ENCODE results near the gene PLCB3.

Gene PLCB3

GRCh38 chr11:64254326-64254725 lies 3.0 kb downstream of the PLCB3 start:
- no peak for FAIRE-seq

GRCh38 chr11:64255135-64256128 lies 4.1 kb downstream of the PLCB3 start:
- FAIRE-seq = no peak
- TF ChIP-seq POLR2A (IDR thresholded peaks at IDR 0.05; ENCODE audit: low read depth, low read length) = no peak
- no peak for DNase-seq (ENCODE audit: insufficient read length)

More at GRCh38 chr11:64254326-64254725, 3.0 kb downstream of the PLCB3 start:
- no peak for DNase-seq (ENCODE audit: insufficient read length)
- TF ChIP-seq POLR2A (IDR thresholded peaks at IDR 0.05; ENCODE audit: low read depth, low read length) (no peak), TAF1 (IDR thresholded peaks at IDR 0.05; ENCODE audit: borderline replicate concordance, low read depth, low read length) (no peak), POLR2AphosphoS5 (IDR thresholded peaks at IDR 0.05; ENCODE audit: low read depth, low read length) (no peak)

DNA sequence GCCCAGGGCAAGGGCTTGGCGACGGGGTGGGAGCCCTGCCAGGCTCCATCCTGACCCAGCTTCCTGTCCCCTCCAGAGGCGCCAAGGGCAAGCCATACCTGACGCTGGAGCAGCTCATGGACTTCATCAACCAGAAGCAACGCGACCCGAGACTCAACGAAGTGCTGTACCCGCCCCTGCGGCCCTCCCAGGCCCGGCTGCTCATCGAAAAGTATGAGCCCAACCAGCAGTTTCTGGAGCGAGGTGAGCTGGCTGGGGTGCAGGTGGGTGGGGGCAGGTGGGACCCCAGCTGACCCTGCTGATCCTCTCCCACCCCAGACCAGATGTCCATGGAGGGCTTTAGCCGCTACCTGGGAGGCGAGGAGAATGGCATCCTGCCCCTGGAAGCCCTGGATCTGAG lies 5.0 kb downstream of the PLCB3 start:
- no peak for DNase-seq (ENCODE audit: insufficient read length)
- TF ChIP-seq POLR2AphosphoS5 (IDR thresholded peaks at IDR 0.05; ENCODE audit: low read depth, low read length) = no peak
- no peak for TF ChIP-seq POLR2A (IDR thresholded peaks at IDR 0.05; ENCODE audit: low read depth, low read length)
- TF ChIP-seq TAF1 (IDR thresholded peaks at IDR 0.05; ENCODE audit: borderline replicate concordance, low read depth, low read length) = no peak
- FAIRE-seq = no peak

DNA sequence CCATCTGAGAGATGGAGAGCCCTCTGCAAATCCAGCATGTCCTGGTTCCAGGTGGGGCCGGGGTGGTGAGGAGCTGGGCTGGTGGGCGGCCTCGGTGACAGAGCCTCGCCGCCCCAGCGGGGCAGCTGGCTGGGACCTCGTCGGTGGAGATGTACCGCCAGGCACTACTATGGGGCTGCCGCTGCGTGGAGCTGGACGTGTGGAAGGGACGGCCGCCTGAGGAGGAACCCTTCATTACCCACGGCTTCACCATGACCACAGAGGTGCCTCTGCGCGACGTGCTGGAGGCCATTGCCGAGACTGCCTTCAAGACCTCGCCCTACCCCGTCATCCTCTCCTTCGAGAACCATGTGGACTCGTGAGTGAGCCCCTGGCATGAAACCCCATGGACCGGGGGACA lies 7.0 kb downstream of the PLCB3 start:
- DNase-seq (ENCODE audit: insufficient read length) (no peak), FAIRE-seq (no peak)
- TF ChIP-seq POLR2AphosphoS5 (IDR thresholded peaks at IDR 0.05; ENCODE audit: low read depth, low read length) (no peak), TAF1 (IDR thresholded peaks at IDR 0.05; ENCODE audit: borderline replicate concordance, low read depth, low read length) (no peak), POLR2A (IDR thresholded peaks at IDR 0.05; ENCODE audit: low read depth, low read length) (no peak)

GRCh38 chr11:64258946-64259532 lies 7.7 kb downstream of the PLCB3 start:
- DNase-seq (ENCODE audit: insufficient read length) = no peak
- TF ChIP-seq POLR2A (IDR thresholded peaks at IDR 0.05; ENCODE audit: low read depth, low read length) (no peak), POLR2AphosphoS5 (IDR thresholded peaks at IDR 0.05; ENCODE audit: low read depth, low read length) (no peak), TAF1 (IDR thresholded peaks at IDR 0.05; ENCODE audit: borderline replicate concordance, low read depth, low read length) (no peak)
- no peak for FAIRE-seq

DNA sequence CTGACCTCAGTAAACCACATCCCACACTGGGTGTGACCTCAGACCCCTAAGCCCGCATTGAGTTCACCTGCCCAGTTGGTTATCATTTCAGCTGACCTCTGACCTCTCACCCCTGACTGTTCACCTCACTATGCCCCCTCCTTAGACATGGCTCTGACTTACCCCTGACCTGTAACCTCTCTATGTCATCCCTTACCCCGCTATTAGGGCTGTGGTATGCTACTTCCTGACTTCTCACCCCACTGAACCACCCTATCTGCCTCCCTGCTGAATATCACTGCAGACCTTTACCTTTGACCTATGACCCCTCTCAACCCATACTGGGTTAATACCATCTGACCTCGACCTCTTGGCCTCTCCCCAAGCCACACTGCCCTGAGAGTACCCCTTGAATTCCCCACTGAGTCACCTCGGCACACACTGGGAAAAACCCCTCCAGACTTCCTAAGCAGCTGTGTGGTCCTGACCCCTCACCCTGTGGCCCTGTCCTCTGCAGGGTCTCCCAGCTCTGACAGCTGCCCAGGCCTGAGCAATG lies 8.3 kb downstream of the PLCB3 start:
- TF ChIP-seq POLR2AphosphoS5 (IDR thresholded peaks at IDR 0.05; ENCODE audit: low read depth, low read length) (no peak), POLR2A (IDR thresholded peaks at IDR 0.05; ENCODE audit: low read depth, low read length) (no peak), TAF1 (IDR thresholded peaks at IDR 0.05; ENCODE audit: borderline replicate concordance, low read depth, low read length) (no peak)
- no peak for DNase-seq (ENCODE audit: insufficient read length)
- FAIRE-seq = peak; percentile 90

GRCh38 chr11:64260147-64260708 lies 8.9 kb downstream of the PLCB3 start:
- TF ChIP-seq POLR2AphosphoS5 (IDR thresholded peaks at IDR 0.05; ENCODE audit: low read depth, low read length) (no peak), POLR2A (IDR thresholded peaks at IDR 0.05; ENCODE audit: low read depth, low read length) (no peak), TAF1 (IDR thresholded peaks at IDR 0.05; ENCODE audit: borderline replicate concordance, low read depth, low read length) (no peak)
- DNase-seq (ENCODE audit: insufficient read length) (no peak), FAIRE-seq (no peak)

GRCh38 chr11:64261556-64262080 lies 10.3 kb downstream of the PLCB3 start:
- no peak for DNase-seq (ENCODE audit: insufficient read length)
- no peak for TF ChIP-seq TAF1 (IDR thresholded peaks at IDR 0.05; ENCODE audit: borderline replicate concordance, low read depth, low read length)
- TF ChIP-seq POLR2AphosphoS5 (IDR thresholded peaks at IDR 0.05; ENCODE audit: low read depth, low read length) = no peak
- no peak for TF ChIP-seq POLR2A (IDR thresholded peaks at IDR 0.05; ENCODE audit: low read depth, low read length)
- FAIRE-seq = no peak

- FAIRE-seq = no peak
- no peak for TF ChIP-seq POLR2A (IDR thresholded peaks at IDR 0.05; ENCODE audit: low read depth, low read length)
- no peak for TF ChIP-seq POLR2AphosphoS5 (IDR thresholded peaks at IDR 0.05; ENCODE audit: low read depth, low read length)
- TF ChIP-seq TAF1 (IDR thresholded peaks at IDR 0.05; ENCODE audit: borderline replicate concordance, low read depth, low read length) = no peak
- no peak for DNase-seq (ENCODE audit: insufficient read length)
Observed at GRCh38 chr11:64262271-64263002, 11.1 kb downstream of the PLCB3 start.

- FAIRE-seq (no peak), DNase-seq (ENCODE audit: insufficient read length) (no peak)
- TF ChIP-seq TAF1 (IDR thresholded peaks at IDR 0.05; ENCODE audit: borderline replicate concordance, low read depth, low read length) = no peak
- no peak for TF ChIP-seq POLR2AphosphoS5 (IDR thresholded peaks at IDR 0.05; ENCODE audit: low read depth, low read length)
- TF ChIP-seq POLR2A (IDR thresholded peaks at IDR 0.05; ENCODE audit: low read depth, low read length) = no peak
Observed at GRCh38 chr11:64263021-64263946, 12.0 kb downstream of the PLCB3 start.

Measured in GM12892 (cell line).